Neural progenitor cell (in vitro differentiated cells): Measurements from ENCODE around the gene RBBP8NL. TPM values are rescaled to one million over a fixed set of nuclear protein-coding genes. Genes with fewer than 3 reads are reported as not detected.
A peak's percentile ranks its signal among the peaks of the same experiment; 100 is the strongest.

Source experiments
- DNase-seq: peaks from one replicate; pipeline ENCODE4 v3.0.0-alpha.2; 2016; ENCODE audit warnings: low spot score
- H2AFZ ChIP-seq: fragments of 200-600 bp; sonication (generic); replicated peaks from 2 replicates; pipeline ENCODE4 v1.6.1; 2016; ENCODE audit warnings: antibody characterized with exemption
- H3F3A ChIP-seq: fragments of 200-600 bp; sonication (generic); 2 replicates; pipeline ENCODE4 v1.6.1; 2016; ENCODE audit warnings: antibody characterized with exemption, low read depth
- H3K27ac ChIP-seq: fragments of 200-600 bp; sonication (generic); 2 replicates; pipeline ENCODE4 v1.5.1; 2016; ENCODE audit warnings: mild to moderate bottlenecking
- H3K27me3 ChIP-seq: fragments of 200-600 bp; sonication (generic); 2 replicates; pipeline ENCODE4 v1.6.1; 2016; ENCODE audit warnings: mild to moderate bottlenecking, moderate library complexity
- H3K36me3 ChIP-seq: fragments of 200-600 bp; sonication (generic); 2 replicates; pipeline ENCODE4 v1.5.1; 2016
- H3K4me1 ChIP-seq: fragments of 200-600 bp; sonication (generic); 2 replicates; pipeline ENCODE4 v1.6.1; 2016; ENCODE audit warnings: mixed run types
- H3K4me2 ChIP-seq: fragments of 200-600 bp; sonication (generic); 2 replicates; pipeline ENCODE4 v1.6.1; 2016
- H3K4me3 ChIP-seq: fragments of 200-600 bp; sonication (generic); 2 replicates; pipeline ENCODE4 v1.5.1; 2016
- H3K79me2 ChIP-seq: fragments of 200-600 bp; sonication (generic); 2 replicates; pipeline ENCODE4 v1.6.1; 2016; ENCODE audit warnings: low read depth
- H3K9ac ChIP-seq: fragments of 200-600 bp; sonication (generic); 2 replicates; pipeline ENCODE4 v1.6.1; 2016
- H3K9me3 ChIP-seq: fragments of 200-600 bp; sonication (generic); 2 replicates; pipeline ENCODE4 v1.5.1; 2016; ENCODE audit warnings: low read depth
- H4K20me1 ChIP-seq: fragments of 200-600 bp; sonication (generic); 2 replicates; pipeline ENCODE4 v1.6.1; 2016; ENCODE audit warnings: low read depth
- H3K27ac Mint-ChIP-seq: 3 replicates; pipeline ENCODE4 v1.8.0; 2021; ENCODE audit warnings: mixed read lengths
- H3K27me3 Mint-ChIP-seq: 2 replicates; pipeline ENCODE4 v1.8.0; 2022; ENCODE audit warnings: low read depth, mild to moderate bottlenecking, inconsistent platforms, moderate library complexity, mixed read lengths; ENCODE audit not compliant: insufficient read depth
- H3K36me3 Mint-ChIP-seq: 3 replicates; pipeline ENCODE4 v1.8.0; 2021; ENCODE audit warnings: mixed read lengths
- H3K4me1 Mint-ChIP-seq: 3 replicates; pipeline ENCODE4 v1.8.0; 2021; ENCODE audit warnings: mixed read lengths
- H3K4me3 Mint-ChIP-seq: 3 replicates; pipeline ENCODE4 v1.8.0; 2021; ENCODE audit warnings: mild to moderate bottlenecking, moderate library complexity, mixed read lengths
- H3K9me3 Mint-ChIP-seq: 3 replicates; pipeline ENCODE4 v1.8.0; 2020; ENCODE audit warnings: mixed read lengths
- EZH2 ChIP-seq: fragments of 200-600 bp; sonication (generic); IDR thresholded peaks from 2 replicates; pipeline ENCODE4 v1.6.1; 2017; ENCODE audit warnings: antibody characterized with exemption, mild to moderate bottlenecking, moderate library complexity
- EZH2phosphoT487 ChIP-seq: fragments of 200-600 bp; sonication (generic); IDR thresholded peaks from 2 replicates; pipeline ENCODE4 v1.6.1; 2017; ENCODE audit warnings: antibody characterized with exemption
- total RNA-seq: library from RNA; depleted of rRNA; stranded (reverse); fragments of >200 nt; gene quantifications from 2 replicates; pipeline ENCODE4 v1.2.3, GENCODE V29; 2015; ENCODE audit warnings: low replicate concordance
- TF ChIP-seq, protein P1 (sequence below): fragments of 200-600 bp; sonication (generic); IDR thresholded peaks from 2 replicates; pipeline ENCODE4 v1.5.1; 2017; ENCODE audit warnings: antibody characterized with exemption, mild to moderate bottlenecking

RBBP8NL gene
- total RNA-seq, 1 donor from 2014 or later, result not detected

DNA sequence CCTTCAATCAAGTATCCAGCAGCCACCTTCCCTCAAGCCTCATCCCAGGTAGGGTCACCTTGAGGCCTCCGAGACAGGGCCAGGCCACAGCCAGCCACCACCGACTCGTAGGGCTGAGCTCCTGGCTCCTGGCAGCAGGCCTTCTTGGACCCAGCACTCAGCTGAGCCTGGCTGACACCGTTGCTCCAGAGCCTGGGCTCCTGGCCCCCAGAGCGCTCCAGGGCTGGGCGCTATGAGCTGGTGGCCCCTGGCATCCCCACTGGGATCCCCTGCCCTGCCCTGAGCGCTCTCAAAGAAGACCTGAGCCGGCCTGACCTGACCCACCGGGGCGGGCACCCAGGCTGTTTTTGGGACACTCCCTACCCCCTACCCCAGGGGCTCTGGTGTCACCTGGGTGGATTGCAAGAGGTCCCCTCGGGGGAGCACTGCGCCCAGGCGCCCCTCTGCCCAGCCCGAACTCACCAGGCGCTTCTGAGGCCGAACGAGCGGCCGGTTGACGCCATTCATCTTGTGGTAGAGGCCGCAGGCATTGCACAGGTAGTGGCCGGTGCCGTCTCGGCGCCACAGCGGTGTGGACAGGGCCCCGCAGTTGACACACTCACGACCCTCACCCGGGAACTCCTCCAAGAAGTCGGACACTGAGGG, 45.7 kb upstream of the RBBP8NL start:
- Histone ChIP-seq H3K36me3 (no peaks in the 10 kb centered on the region), H3K79me2 (no peaks in the 10 kb centered on the region), H4K20me1 (peaks cover 20% of the 10 kb centered on the region), H3K4me2 (no peak overlapping the region), H2AFZ (no peak overlapping the region), H3K4me3 (no peak overlapping the region), H3K9me3 (no peaks in the 10 kb centered on the region), H3K9ac (no peak overlapping the region), H3F3A (peaks cover 13% of the 10 kb centered on the region), H3K4me1 (peaks cover 19% of the 10 kb centered on the region), H3K27ac (no peak overlapping the region), H3K27me3 (peaks cover 68% of the 10 kb centered on the region)
- no peak overlapping the region for H3K27ac Mint-ChIP-seq
- H3K4me3 Mint-ChIP-seq, result no peak overlapping the region
- no peak for DNase-seq
- no peaks in the 10 kb centered on the region for H3K9me3 Mint-ChIP-seq
- H3K4me1 Mint-ChIP-seq, result peaks cover 15% of the 10 kb centered on the region
- H3K27me3 Mint-ChIP-seq, result peaks cover 42% of the 10 kb centered on the region
- TF ChIP-seq EZH2 (no peak), EZH2phosphoT487 (no peak)
- TF ChIP-seq, protein P1, sequence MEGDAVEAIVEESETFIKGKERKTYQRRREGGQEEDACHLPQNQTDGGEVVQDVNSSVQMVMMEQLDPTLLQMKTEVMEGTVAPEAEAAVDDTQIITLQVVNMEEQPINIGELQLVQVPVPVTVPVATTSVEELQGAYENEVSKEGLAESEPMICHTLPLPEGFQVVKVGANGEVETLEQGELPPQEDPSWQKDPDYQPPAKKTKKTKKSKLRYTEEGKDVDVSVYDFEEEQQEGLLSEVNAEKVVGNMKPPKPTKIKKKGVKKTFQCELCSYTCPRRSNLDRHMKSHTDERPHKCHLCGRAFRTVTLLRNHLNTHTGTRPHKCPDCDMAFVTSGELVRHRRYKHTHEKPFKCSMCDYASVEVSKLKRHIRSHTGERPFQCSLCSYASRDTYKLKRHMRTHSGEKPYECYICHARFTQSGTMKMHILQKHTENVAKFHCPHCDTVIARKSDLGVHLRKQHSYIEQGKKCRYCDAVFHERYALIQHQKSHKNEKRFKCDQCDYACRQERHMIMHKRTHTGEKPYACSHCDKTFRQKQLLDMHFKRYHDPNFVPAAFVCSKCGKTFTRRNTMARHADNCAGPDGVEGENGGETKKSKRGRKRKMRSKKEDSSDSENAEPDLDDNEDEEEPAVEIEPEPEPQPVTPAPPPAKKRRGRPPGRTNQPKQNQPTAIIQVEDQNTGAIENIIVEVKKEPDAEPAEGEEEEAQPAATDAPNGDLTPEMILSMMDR, result no peak
- H3K36me3 Mint-ChIP-seq, result no peaks in the 10 kb centered on the region

- no peak overlapping the region for H3K27ac ChIP-seq
- H3K27me3 ChIP-seq, result peaks cover 61% of the 10 kb centered on the region
- H3K9ac ChIP-seq, result no peak overlapping the region
- peaks cover 15% of the 10 kb centered on the region for H3K4me1 Mint-ChIP-seq
- H3K36me3 ChIP-seq, result no peaks in the 10 kb centered on the region
- no peak overlapping the region for H3K27ac Mint-ChIP-seq
- no peak overlapping the region for H3K4me3 Mint-ChIP-seq
- no peak for DNase-seq
- TF ChIP-seq EZH2, result no peak
- no peak for TF ChIP-seq EZH2phosphoT487
- TF ChIP-seq, protein P1, result no peak
- H2AFZ ChIP-seq, result no peak overlapping the region
- H3K79me2 ChIP-seq, result no peaks in the 10 kb centered on the region
- H3F3A ChIP-seq, result peaks cover 13% of the 10 kb centered on the region
- H3K36me3 Mint-ChIP-seq, result no peaks in the 10 kb centered on the region
- peaks cover 19% of the 10 kb centered on the region for H3K4me1 ChIP-seq
- H3K9me3 Mint-ChIP-seq, result no peaks in the 10 kb centered on the region
- peaks cover 38% of the 10 kb centered on the region for H3K27me3 Mint-ChIP-seq
- no peak overlapping the region for H3K4me2 ChIP-seq
- no peak overlapping the region for H3K4me3 ChIP-seq
- H4K20me1 ChIP-seq, result peaks cover 13% of the 10 kb centered on the region
- no peaks in the 10 kb centered on the region for H3K9me3 ChIP-seq
Measured at GRCh38 chr20:62472138-62472940, 45.0 kb upstream of the RBBP8NL start.

DNA sequence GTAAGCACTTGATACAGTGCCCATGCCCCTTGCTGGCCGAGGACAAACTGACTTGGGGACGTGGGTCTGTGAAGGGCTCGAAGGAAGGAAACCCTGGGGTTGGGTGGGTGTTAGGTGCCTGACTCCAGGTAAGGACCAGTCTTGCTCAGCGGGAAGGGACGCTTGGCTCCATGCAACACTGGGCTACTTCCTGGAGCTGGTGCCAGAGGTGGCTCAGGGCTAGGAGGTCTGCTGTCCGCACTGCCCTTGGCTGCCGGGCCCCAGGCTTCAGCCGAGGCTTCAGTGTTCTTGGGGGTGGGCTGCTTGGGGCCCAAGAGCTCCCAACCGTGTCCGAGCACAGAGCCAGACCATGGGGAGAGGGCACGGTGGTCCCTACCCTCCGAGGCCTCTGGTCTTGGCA, 43.1 kb upstream of the RBBP8NL start:
- Histone ChIP-seq H3K9me3 (no peaks in the 10 kb centered on the region), H3K27me3 (peaks cover 42% of the 10 kb centered on the region), H3K4me3 (no peak overlapping the region), H3K27ac (no peak overlapping the region), H3K36me3 (no peaks in the 10 kb centered on the region), H3K4me1 (peaks cover 19% of the 10 kb centered on the region), H3K9ac (no peak overlapping the region), H3F3A (peaks cover 13% of the 10 kb centered on the region), H3K4me2 (no peak overlapping the region), H4K20me1 (peaks cover 12% of the 10 kb centered on the region), H3K79me2 (no peaks in the 10 kb centered on the region), H2AFZ (no peak overlapping the region)
- Mint-ChIP-seq H3K4me3 (peak overlapping the region; percentile 3), H3K9me3 (no peaks in the 10 kb centered on the region), H3K36me3 (no peaks in the 10 kb centered on the region), H3K4me1 (peaks cover 15% of the 10 kb centered on the region), H3K27me3 (peaks cover 26% of the 10 kb centered on the region), H3K27ac (no peak overlapping the region)
- no peak for TF ChIP-seq EZH2phosphoT487
- no peak for TF ChIP-seq EZH2
- TF ChIP-seq, protein P1, result no peak
- DNase-seq, result no peak
